ENCODE results near the gene PLPP2.

PLPP2 gene

GRCh38 chr19:293436-294110 lies 2.4 kb upstream of the PLPP2 start:
- DNase-seq (ENCODE audit: low read depth in 2 of 2) = no peak

- DNase-seq (ENCODE audit: low read depth in 2 of 2) = no peak
Observed at GRCh38 chr19:292951-293350, 1.7 kb upstream of the PLPP2 start.

DNA sequence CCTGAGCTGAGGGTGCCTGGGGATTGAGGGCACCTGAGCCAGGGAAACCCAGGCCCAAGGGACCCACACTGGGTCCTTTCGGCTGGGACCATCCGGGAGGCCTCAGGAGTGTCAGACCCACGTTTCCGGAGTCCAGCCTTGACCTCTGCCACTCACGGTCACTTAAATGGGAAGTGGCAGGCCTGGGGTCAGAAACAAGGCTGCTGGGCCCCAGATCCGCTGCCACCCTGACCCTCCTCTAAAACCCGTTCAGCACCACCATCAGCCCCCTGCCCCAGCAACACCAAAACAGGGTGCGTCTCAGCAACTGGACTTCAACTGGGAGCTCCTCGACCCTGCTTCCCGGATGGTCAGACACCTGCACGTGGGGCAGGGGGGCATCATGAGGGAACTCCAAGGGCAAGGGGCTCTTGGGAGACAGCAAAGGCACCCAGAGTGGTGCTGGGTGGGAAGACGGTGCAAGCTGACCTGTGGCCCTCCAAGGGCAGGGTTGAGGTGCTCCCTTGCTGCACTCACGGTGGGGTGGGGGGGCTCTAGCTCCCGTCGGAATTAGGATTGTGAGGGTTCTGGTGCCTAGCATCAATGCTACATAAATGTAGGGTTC lies 1.2 kb upstream of the PLPP2 start:
- no peak for DNase-seq (ENCODE audit: low read depth in 2 of 2)

DNA sequence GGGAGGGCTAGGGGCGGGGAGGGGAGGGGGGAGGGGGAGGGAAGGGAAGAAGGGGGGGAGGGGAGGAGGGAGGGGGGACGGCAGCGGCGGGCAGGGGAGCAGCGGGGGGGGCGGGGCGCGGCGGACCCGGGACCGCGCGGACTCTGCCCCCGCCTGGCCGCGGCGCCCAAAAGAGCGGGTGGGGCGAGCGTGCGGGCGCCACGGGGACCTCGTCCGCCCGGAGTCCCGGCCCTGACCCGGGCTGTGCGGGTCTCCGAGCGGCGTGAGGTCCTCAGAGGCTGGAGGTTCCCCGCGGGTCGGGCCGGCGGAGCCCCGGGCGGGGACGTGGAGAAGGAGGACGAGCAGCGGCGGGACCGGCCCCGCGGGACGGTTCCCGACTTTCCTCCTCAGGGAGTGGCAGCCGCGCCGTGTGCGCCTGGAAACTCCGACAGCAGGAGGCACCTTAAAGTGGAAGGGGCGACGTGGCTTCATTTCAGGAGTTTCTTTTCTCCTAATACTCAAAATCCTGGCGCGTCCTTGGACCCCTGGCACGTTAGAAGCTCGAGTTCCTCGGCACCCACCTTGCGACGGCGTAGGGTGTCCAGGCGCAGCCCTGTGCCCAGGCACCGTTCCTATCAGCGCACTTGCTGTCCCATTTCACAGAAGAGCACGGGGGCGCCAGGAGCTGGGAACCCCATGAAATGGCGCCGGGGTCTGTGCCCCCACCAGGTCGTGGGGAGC lies 518 bp upstream of the PLPP2 start:
- no peak for DNase-seq (ENCODE audit: low read depth in 2 of 2)

GRCh38 chr19:290372-291005 lies 714 bp downstream of the PLPP2 start:
- DNase-seq (ENCODE audit: low read depth in 2 of 2) = peak in 1 of 2 donors; percentile 38

DNA sequence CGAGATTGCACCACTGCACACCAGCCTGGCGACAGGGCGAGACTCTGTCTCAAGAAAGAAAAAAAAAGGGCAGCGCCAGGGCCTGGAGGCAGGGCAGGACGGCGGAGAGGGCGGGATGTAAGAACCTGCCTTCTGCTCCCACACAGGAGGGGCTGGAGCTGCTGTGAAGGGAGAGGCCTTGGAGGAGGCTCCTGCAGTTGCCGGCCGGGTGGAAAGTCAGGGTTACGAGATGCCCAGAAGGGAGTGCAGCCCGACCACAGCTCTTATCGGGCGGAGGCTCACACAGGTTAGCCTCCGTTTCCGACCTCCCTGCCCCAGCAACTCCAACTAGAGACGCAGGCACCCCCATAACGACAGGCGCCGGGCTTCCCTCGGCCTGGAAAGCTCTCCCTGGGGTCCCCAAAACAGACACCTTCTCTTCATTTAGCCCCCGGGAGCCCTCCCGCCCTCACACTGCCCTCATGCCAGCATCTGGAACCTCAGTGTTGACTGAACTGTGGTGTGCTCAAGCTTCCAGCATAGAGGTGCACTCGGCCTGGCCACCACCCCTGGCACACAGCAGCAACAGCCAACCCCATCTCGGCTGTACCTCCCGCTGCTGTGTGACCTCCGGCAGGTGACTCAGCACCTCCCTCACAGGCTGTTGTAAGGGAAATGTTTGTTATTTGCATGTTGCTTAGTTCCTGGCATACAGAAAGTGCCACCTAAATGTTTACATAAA lies 1.4 kb downstream of the PLPP2 start:
- peak in 1 of 2 donors; percentile 25 for DNase-seq (ENCODE audit: low read depth in 2 of 2)

DNA sequence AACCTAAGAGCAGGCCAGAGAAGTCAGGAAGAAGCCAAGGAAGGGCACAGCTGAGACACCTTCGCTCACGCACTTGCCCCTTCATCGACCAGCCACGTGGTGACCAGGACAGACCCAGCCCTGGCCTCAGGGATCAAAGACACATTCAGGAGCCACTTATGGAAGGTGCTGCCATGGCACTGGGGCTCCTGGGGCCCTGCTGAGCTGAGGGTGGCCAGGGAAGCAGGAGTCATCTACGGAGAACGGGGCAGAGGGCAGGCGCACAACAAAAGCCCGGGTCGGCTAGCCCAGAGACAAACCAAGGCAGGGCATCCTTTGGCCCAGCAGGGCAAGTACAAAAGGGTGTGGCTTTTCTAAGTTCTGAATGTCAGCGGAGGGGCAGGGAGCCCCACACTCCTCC lies 2.3 kb downstream of the PLPP2 start:
- DNase-seq (ENCODE audit: low read depth in 2 of 2) = no peak

DNA sequence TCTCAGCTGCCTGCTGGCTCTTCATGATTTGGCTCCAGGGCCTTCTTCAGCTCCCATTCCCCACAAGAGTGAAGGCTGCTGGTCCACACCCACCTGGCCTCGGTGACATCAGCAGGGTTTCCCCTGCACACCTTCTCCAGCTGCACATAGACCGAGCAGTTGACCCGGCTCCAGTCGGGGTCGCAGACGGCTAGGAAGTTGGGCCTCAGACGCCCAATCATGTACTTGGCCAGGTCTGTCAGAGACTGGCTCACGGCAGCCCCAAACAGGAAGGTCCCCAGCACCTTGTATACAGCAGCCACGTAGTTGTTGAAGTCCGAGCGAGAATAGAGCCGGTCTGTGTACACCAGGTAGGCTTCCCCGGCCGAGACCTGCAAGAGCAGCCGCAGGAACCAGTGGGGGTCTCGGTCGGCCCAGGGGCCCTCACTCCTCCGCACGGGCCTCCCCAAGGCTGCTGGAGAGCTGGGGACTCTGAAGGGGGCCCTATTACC lies 3.8 kb downstream of the PLPP2 start:
- DNase-seq (ENCODE audit: low read depth in 2 of 2) = no peak

DNA sequence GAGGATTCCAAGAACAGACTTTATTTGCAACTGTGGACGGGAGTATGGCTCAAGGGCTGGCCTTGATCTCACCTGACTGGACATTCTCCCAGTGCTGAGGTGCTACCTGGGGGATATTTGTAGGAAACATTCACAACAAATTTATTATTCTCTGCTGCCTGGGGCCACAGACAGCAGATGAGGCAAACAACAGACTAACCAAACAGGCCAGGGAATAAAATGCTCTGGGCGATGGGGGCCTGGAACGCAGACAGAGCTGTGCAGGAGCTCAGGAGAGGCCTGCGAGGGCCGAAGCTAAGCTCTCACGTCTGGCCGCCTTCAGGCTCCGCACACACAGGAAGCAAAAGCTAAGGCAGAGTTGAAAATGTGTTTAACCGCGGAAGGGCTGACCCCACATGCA lies 7.8 kb downstream of the PLPP2 start:
- no peak for DNase-seq (ENCODE audit: low read depth in 2 of 2)

DNA sequence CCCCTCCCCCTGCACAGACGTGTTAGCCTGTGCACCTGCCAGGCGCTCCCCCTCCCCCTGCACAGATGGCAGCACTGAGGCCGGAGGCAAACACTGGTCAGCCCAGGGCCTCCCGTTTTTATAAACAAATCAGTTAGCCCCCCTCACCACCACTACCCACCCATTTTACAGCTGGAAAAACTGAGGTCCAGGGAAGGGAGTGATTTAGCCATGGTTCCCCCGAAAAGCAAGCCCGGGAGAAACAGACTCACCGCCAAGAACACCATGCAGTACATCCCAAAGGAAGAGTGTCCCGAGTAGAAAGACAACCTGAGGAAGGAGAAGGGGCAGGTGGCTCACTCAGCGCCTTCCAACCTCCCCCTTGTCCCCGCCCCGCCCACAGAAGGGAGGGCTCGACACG lies 8.7 kb downstream of the PLPP2 start:
- DNase-seq (ENCODE audit: low read depth in 2 of 2) = no peak

DNA sequence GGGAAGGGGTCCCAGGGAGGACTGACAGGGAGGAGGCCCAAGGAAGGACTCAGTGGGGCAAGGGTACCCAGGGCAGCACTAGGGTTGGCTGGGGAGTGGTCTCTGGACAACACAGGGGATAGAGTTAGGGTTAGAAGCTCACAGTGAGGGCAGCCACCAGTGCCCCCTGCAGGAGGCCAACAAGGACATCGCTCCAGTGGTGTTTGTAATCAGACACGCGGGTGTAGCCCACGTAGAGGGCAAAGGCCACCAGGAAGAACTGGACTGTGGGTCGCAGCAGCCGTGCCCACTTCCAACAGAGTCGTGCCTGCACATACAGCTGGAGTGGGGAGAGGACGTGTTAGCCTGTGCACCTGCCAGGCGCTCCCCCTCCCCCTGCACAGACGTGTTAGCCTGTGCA lies 9.2 kb downstream of the PLPP2 start:
- DNase-seq (ENCODE audit: low read depth in 2 of 2) = no peak

- DNase-seq (ENCODE audit: low read depth in 2 of 2) = no peak
Observed at GRCh38 chr19:281156-281853, 9.9 kb downstream of the PLPP2 start.

- DNase-seq (ENCODE audit: low read depth in 2 of 2) = no peak
Observed at GRCh38 chr19:280541-281009, 10.6 kb downstream of the PLPP2 start.

GRCh38 chr19:279656-280055 lies 11.5 kb downstream of the PLPP2 start:
- no peak for DNase-seq (ENCODE audit: low read depth in 2 of 2)

DNA sequence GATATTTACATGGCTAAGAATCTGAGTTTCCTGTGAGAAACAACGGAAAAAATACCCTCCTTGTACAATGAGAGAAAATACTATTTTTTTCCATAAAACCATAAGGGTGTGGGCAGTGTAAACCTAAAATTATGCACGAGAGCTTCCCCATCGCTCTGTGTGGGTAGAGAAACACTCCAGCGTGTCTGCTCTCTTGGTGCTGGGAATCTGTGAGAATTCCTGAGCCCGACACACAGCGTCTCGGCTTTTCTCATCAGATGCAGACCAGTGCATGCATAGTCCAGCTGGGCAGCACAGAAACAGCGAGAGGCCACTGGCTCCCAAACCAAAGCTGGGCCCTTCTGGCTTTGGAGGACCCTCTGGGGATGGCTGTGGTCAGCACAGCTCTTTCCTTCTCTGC lies 12.0 kb downstream of the PLPP2 start:
- DNase-seq (ENCODE audit: low read depth in 2 of 2) = no peak

- DNase-seq (ENCODE audit: low read depth in 2 of 2) = no peak
Observed at GRCh38 chr19:277581-278165, 13.5 kb downstream of the PLPP2 start.

DNA sequence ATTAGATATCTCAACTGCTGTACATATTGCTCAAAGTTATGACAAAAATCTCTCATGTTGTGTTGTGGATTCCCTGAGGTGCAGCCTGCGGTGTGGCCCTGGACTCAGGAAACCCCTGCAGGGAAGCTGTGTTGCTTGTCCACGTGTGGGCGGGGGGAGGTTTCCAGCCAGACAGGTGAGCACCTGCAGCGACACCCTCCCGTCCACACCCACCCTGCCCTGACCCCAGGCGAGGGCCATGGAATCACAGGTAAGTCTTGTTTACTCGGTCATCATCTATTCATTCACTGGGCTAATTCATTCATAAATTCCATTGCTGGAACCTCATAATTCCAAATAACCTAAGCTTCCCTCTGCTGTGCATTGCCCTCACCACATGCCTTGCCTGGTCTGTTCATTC lies 14.1 kb downstream of the PLPP2 start:
- no peak for DNase-seq (ENCODE audit: low read depth in 2 of 2)

DNA sequence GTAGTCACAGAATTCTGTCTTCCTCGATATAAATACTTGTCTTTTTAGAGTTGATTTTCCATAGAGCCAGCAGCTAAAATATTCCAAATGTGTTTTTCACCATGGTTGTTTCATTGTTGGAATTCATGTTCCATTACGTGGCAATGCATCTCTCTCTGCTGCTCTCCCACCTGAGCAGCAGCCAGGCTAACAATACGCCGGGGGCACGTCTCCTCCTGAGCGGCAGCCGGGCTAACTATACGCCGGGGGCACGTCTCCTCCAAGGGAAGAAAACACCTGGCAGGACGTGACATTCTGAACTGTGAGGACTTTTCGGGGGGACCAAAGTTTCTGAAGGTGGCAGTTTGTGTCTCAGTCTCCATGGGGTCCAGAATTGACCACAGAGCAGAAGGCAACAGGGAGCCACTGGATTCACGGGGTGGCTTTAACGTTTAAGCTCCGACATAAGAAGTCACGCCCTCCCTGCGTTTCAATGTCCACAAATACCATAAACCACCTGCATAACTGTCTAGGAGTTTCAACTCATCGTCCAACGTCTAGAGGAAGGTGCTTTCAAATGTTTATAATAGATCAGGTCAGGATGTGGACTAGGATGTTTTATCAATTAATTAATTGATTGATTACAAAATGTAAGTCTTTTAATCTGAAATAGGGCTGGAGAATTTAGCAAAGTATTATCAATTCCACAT lies 15.1 kb downstream of the PLPP2 start:
- DNase-seq (ENCODE audit: low read depth in 2 of 2) = no peak

- DNase-seq (ENCODE audit: low read depth in 2 of 2) = no peak
Observed at GRCh38 chr19:275000-275399, 16.2 kb downstream of the PLPP2 start.

GRCh38 chr19:273393-273792 lies 17.8 kb downstream of the PLPP2 start:
- DNase-seq (ENCODE audit: low read depth in 2 of 2) = no peak
